GM19397 (cell line): Measurements from ENCODE around the gene CSNK1E.

ENCODE experiments used
- ATAC-seq: cut with Tn5 transposase; IDR thresholded peaks from one replicate; pipeline ENCODE4 v1.9.1; 2021; ENCODE audit warnings: mild to moderate bottlenecking, moderate library complexity; ENCODE audit not compliant: unreplicated experiment

Gene CSNK1E

GRCh38 chr22:38282397-38282796 lies 34.8 kb downstream of the CSNK1E start:
- no peak for ATAC-seq

DNA sequence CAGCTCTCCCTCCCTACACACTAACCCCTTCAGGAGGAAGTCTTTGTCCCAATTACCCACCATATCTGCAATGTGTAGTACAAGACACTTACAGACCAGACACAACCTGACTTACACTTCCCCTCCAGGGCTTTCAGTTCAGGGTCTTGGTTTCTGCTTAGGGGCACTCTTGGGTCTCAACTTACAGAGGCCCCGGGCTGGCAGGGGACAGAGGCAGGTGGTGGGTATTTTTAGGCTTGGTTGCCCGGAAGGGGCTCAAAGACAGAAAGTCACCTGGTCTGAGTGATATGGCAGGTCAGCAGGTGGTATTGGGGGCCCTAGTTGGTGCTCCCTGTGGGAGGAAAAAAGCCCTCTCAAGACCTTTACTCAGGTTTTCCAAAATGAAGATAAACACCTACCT lies 41.1 kb downstream of the CSNK1E start:
- no peak for ATAC-seq

DNA sequence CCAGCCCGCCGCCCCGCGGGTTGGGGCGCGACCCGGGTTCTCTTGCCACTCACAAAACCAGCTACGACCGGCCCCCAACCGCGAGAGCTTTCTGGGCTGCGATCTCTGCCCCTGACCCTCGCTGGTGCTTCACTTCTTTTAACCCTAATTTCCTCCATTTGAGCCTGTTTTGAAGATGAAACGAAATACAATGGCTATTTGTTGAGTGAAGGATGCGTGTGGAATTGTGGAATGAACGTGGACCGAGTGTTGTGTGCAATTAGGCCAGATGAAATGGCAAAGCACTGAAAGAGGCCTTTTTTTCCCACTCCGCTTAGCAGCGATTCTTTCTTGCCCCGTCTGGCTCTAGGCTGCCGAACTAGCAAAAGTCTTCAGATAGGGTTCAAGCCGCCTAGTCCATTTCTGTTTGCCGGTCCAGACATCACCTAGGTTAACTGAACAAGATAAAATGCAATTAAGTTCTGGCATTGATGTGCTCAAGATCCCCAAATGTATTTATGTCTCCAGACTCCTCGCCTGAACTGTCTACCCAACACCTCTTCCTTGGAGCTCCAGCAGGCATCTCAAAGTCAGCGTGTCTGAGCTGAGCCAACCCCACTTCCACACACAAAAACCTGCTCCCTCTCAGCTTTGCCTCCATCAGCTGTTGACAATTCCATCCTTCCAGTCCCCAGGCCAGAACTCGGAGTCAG lies 44.0 kb downstream of the CSNK1E start:
- ATAC-seq: no peak

GRCh38 chr22:38272373-38273134 lies 44.7 kb downstream of the CSNK1E start, which contains the start of gene TMEM184B:
Gene TMEM184B (minus strand): TSS chr22:38273010. CDS start chr22:38247961, 25,049 bp downstream.
- ATAC-seq: peak; percentile 90

DNA sequence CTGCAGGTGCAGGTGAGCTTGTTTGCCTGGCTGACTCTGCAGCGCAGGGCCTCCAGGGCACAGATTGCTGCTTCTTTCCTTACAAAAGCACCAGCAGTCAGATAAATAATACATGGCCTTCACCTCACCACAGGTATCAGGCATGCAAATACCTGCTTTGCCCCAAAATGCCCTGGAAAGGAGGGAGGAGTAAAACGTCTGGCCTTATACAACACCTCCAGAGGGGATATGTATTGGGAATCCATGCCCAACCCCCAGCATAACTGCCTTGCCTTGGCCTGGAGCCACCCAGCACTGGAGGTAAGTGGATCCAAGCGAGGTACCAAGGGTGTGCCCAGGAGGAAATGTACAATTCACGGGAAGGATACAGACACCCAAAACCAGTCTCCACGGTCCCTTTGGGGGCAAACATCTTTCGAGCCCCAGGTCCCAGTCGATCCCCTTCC lies 45.3 kb downstream of the CSNK1E start:
- ATAC-seq: peak; percentile 3

GRCh38 chr22:38271101-38271500 lies 46.1 kb downstream of the CSNK1E start:
- no peak for ATAC-seq

DNA sequence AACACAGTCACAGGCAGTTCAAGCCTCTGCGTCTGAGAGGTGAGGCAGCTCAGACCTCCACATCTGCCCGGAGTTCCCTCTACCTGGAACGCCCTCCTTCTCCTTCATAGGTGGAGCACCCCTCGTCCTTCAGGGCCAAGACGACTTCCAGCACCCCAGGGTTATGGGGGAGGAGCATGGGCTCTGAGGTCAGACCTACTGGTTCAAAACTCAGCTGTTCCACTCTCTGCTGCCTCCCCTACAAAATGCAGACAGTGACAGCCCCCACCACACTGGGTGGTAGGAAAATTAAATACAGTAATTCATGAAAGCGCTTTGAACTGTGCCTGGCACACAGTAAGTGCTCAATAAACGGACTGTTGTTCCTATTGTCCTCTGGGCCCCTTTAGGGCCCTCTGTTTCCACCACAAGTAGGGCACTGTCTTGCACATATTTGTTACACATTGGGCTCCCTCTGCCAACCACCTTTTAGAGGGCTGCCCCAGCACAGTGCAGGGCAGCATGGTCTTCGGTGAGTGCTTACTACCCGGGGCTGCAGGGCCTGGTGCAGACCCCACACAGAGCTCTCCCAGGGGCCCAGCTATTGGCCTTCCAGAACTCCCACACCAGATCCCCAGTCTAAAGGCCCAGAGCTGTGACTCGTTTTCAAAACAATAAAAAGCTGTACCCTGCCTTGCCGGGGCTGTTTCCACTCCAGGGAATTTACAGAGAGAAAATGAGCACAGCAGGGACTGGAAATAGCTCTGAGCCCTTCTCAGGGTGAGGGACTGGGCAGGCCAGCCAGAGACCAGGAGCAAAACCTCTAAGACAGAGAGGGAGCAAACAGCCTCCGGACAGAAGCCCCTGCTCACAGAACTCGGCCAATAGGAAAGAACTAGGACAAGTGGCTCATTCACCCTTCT lies 46.9 kb downstream of the CSNK1E start:
- ATAC-seq: no peak

DNA sequence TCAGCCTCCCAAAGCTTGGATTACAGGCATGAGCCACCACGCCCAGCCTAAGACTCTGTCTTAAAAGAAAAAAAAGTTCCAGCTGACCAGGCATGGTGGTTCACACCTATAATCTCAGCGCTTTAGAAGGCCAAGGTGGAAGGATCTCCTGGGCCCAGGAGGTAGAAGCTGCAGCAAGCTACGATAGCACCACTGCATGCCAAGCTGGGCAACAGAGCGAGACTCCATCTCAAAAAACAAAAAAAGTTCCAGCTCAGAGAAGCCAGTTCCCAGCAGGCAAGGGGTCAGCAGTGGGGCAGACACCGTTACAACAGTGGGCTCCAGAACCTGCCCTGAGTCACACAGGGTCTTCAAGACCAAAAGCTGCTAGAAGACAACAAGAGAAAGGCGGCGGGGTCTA lies 47.8 kb downstream of the CSNK1E start:
- ATAC-seq: no peak

DNA sequence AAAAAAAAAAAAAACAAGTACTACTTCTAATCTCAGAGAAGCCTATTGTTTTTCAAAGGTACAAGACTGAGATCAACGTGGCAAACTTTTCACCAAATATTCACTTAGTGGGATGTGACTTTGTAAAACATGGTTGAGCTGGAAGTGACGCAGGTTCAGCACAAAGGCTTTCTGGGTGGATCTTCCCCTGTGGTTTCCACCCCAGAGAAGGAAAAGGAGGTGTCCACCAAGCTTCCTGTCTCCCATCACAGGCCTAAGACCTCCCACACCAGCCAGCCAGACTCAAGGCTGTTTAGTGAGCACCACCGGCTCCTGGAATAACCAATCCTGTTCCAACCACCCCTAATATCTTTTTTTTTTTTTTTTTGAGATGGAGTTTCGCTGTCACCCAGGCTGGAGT lies 50.1 kb downstream of the CSNK1E start:
- no peak for ATAC-seq

DNA sequence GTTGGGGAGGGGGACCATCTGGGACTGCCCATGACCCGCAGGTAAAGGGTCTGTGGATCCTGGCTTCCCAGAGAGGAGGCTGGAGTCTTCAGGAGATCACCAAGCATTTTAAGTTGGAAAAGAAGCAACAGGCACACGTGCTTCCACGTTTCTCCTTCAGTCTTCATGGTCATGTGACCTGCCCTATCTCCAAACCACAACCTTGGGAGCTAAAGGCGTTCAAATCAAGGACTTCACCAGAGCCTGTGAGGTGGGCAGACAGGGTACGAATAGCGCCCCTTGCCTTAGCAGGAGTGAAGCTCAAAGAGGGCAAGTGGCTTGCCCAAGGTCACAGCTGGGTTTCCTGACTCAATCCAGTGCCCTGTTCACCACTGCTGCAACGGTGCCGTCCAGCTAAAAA lies 51.1 kb downstream of the CSNK1E start:
- ATAC-seq: no peak

GRCh38 chr22:38264322-38264843 lies 52.9 kb downstream of the CSNK1E start:
- no peak for ATAC-seq

DNA sequence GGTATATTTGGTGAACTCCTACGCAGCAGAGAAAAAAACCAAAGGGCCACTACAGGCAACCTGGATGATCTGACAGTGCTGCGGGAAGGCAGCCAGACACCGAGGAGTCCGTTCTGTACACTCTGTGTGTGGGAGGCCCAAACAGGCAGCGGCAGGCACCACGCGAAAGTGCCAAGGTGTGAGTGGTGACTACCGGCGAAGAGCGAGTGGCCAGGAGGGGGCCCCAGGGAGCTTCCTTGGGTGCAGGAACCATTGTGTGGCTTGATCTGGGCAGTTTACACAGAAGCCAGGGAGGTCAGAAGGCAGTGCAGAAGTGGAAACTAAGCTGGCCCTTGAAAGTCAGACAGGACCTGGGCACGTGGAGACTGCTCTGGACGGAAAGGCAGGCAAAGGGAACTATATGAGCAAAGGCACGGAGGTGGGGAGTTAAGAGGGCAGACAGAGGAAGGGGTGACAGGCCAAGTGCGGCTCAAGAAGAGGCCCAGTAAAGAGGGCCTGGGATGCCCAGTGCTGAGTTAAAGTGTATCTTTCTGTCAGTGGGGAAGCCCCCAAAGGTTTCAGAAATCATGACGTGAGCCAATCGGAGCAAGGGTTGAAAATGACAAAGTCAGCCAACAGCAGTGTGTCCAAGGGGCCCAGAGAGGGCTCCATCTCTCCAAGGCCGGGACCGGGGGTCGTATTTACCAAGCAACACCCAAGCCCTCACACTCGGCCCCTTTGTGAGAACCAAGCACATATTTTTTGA lies 55.0 kb downstream of the CSNK1E start:
- ATAC-seq: no peak

DNA sequence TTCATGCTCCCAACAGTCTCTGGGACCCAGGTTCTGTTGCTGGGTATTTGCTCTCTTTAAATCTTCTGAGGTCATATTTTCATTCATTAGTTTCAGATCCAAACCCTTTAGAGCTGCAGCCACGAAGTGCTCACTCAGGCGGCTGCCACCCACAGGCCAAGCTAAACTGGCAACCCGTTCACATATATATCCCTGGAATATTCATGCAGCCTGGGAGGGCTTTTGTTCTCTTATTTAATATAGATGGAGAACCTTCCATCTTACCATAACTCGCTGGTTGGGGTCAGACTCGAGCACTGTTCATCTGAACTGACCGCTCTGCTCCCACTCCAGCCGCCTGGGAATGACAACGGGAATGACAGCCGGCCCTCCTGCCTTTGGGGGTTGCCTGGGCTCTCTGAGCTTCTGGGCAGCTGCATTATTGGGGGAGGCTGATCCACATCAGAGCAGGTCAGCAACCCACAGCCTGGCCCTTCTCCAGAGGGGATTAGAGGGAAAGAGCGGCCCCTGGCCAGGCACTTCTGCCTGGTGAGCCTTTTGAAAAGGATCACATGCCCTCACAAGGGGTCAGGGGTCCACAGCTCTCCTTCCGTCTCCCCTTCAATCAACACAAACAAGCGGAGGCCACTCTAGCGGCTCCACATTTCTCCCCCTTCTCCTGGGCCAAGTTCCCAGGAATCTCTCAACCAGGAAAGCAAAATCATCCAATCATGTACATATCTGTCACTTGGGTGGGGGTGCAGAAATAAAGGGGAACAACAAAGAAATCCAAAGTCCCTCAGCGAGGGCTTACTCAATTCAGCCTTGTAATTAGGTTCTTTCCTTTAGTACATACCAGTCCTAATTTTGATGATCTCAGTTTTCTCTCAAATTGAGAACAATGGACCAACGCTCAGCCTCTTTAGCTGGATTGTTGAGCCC lies 56.2 kb downstream of the CSNK1E start:
- no peak for ATAC-seq

DNA sequence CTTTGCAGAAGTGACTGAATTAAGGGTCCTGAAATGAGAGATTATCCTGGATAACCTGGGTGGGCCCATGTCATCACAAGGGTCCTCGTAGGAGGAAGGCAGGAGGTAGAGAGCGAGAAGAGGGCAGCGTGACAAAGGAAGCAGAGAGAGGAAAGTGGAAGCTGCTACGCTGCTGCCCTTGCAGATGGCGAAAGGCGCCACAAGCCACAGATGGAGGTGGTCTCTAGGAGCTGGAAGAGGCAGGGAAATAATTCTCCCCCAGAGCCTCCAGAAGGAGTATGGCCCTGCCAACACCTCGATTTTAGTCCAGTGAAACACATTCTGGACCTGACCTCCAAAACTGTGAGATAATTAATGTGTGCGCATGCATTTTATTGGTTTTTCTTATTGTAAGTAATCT lies 57.9 kb downstream of the CSNK1E start:
- no peak for ATAC-seq

GRCh38 chr22:38258895-38259294 lies 58.3 kb downstream of the CSNK1E start:
- no peak for ATAC-seq

DNA sequence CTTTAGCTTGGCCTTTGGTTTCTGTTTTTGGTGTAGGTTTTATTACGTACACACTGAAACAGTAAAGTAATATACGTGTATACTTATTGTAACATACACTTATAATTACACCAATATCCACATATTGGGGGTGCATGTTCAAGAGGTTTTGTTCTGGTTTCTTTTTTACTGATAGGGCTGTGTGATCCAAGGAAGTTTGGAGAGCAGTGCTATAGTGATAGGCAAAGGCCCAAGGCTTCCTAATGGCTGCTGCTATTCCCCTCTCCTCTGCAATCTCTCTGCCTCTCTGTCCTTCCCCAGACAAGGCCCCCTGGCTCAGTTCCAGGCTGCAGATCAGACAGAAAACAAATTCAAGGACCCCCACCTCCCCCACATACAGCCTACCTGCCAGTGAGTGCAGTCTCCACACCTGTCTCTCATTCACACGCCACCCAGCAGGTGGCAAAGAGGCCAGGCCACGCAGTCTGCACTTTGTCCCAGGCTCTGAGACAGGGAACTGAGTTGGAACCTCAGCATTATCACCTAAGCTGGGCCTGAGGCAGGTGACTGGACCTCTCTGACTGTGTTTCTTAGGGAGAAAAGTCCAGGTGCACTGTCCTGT lies 59.5 kb downstream of the CSNK1E start:
- no peak for ATAC-seq

DNA sequence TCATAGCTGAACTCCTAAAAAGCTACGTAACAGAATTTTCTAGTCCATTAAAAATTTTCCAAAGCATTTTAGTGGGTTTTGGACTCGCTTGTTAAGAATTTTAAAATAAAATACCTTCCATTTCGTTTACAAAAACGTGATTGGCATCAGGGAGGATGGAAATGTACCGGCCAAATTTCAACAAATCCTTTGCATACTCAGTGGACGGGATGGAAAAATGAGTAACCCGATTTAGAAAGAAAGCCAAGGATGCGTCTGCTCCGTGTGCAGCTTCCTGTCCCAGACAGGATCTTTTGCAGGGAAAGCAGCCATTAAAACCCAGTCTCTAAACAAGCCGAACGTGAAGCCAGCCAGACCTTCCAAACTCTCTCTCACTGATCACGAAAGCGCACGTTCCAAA lies 60.1 kb downstream of the CSNK1E start:
- ATAC-seq: no peak

DNA sequence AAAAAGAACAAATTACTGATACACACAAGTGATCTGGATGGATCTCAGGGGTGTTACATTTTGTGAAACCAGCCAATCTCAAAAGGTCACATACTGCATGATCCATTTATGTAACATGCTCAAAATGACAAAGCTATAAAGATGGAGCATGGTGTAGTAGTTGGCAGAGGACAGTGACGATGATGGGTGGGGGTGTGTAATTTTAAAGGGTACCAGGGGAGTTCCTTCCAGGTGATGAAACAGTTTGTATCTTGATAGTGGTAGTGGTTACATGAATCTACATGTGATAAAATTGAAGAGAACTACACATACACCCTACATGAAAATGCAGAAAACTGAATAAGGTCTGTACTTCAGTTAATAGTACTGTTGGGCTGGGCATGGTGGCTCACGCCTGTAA lies 61.5 kb downstream of the CSNK1E start:
- no peak for ATAC-seq

DNA sequence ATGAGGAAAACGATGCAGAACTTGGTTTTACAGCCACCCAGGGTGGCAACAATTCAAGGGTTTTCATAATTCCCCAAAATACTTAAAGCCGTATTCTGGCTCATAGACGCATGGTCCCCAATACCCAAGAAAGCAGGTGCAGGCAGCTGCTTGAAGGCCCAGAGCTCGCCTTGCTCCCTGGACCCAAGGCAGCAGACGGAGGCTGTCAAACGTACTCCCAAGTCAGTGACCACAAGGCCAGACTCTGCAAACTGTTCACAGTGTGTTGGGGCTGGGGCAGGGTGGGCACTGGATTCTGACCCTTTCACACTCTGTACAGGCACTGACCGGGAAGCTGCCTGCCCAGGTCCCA lies 65.9 kb downstream of the CSNK1E start:
- no peak for ATAC-seq
